GM12878 (cell line): ENCODE measurements around the gene LRRC75A. TPM values are rescaled to one million over a fixed set of nuclear protein-coding genes. Genes with fewer than 3 reads are reported as not detected.

Source experiments
- BCL3 ChIP-seq: IDR thresholded peaks from 2 replicates; pipeline ENCODE4 v1.6.1; 2011; ENCODE audit warnings: borderline replicate concordance, low read depth, mild to moderate bottlenecking, moderate library complexity, low read length; ENCODE audit not compliant: insufficient read depth, poor library complexity, severe bottlenecking
- EED ChIP-seq: sonication (generic); IDR thresholded peaks from 2 replicates; pipeline ENCODE4 v1.6.1; 2016; ENCODE audit warnings: antibody characterized with exemption, low read depth
- NFYB ChIP-seq: IDR thresholded peaks from 2 replicates; pipeline ENCODE4 v1.6.1; 2011; ENCODE audit warnings: low read depth, mild to moderate bottlenecking, low read length, improper control_type of control experiment, moderate library complexity; ENCODE audit not compliant: insufficient read depth
- NR2F1 ChIP-seq: fragments of 450-650 bp; conservative IDR thresholded peaks from 2 replicates; pipeline ENCODE4 v1.6.1; 2017; ENCODE audit warnings: mild to moderate bottlenecking
- SMC3 ChIP-seq: IDR thresholded peaks from 2 replicates; pipeline ENCODE4 v1.6.1; 2011; ENCODE audit warnings: low read length, improper control_type of control experiment, borderline replicate concordance
- TAF1 ChIP-seq: IDR thresholded peaks from 2 replicates; pipeline ENCODE4 v1.6.1; 2011; ENCODE audit warnings: mild to moderate bottlenecking, low read depth, low read length, borderline replicate concordance
- ZNF384 ChIP-seq: IDR thresholded peaks from 2 replicates; pipeline ENCODE4 v1.6.1; 2012; ENCODE audit warnings: low read depth, mild to moderate bottlenecking, low read length, improper control_type of control experiment, borderline replicate concordance
- polyA plus RNA-seq, 11 experiments: library from polyadenylated mRNA; depleted of rRNA in 4 of 11; unstranded in 6 of 11; stranded (reverse) in 5 of 11; fragments of >200 nt; fragmentation: Nextera tagmentation in 4 of 11; fragmentation: Illumina TruSeq in 1 of 11; extraction: Ambion mirVana in 4 of 11; extraction: Trizol in 1 of 11; gene quantifications; 1 replicate in 1 of 11; 2 replicates in 10 of 11; pipeline versions ENCODE4 v1.2.1 to v1.2.3, GENCODE V29; 2011 to 2016; ENCODE audit warnings: inconsistent platforms in 2 of 11, missing spikeins in 2 of 11, low read depth in 1 of 11
- total RNA-seq, 4 experiments: library from RNA; depleted of rRNA in 3 of 4; stranded (reverse); fragments of >200 nt in 3 of 4; fragmentation: Illumina TruSeq in 1 of 4; extraction: Trizol in 1 of 4; gene quantifications; 2 replicates each; pipeline versions ENCODE4 v1.2.1 to v1.2.3, GENCODE V29; 2013 to 2021
- TF ChIP-seq, protein P1 (sequence below): fragments of 150-350 bp; IDR thresholded peaks from 2 replicates; pipeline ENCODE4 v1.6.1; 2014; ENCODE audit warnings: mild to moderate bottlenecking, low read depth, low read length
- TF ChIP-seq, protein P2 (sequence below): fragments of 450-650 bp; IDR thresholded peaks from 2 replicates; pipeline ENCODE4 v1.6.1; 2014; ENCODE audit warnings: mild to moderate bottlenecking

Gene LRRC75A
- total and polyA plus RNA-seq, 10 of the 15 experiments (the other 5 are each of a cell fraction or from before 2014, with no cell fraction given), result 0.01 to 1.3 (median 0.09) TPM; not detected in 2

- TF ChIP-seq, protein P1, sequence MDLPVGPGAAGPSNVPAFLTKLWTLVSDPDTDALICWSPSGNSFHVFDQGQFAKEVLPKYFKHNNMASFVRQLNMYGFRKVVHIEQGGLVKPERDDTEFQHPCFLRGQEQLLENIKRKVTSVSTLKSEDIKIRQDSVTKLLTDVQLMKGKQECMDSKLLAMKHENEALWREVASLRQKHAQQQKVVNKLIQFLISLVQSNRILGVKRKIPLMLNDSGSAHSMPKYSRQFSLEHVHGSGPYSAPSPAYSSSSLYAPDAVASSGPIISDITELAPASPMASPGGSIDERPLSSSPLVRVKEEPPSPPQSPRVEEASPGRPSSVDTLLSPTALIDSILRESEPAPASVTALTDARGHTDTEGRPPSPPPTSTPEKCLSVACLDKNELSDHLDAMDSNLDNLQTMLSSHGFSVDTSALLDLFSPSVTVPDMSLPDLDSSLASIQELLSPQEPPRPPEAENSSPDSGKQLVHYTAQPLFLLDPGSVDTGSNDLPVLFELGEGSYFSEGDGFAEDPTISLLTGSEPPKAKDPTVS, result no peak
- no peak for TF ChIP-seq SMC3
- TF ChIP-seq BCL3, result peak; percentile 54
- no peak for TF ChIP-seq EED
- TF ChIP-seq, protein P2, sequence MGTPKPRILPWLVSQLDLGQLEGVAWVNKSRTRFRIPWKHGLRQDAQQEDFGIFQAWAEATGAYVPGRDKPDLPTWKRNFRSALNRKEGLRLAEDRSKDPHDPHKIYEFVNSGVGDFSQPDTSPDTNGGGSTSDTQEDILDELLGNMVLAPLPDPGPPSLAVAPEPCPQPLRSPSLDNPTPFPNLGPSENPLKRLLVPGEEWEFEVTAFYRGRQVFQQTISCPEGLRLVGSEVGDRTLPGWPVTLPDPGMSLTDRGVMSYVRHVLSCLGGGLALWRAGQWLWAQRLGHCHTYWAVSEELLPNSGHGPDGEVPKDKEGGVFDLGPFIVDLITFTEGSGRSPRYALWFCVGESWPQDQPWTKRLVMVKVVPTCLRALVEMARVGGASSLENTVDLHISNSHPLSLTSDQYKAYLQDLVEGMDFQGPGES, result no peak
- no peak for TF ChIP-seq TAF1
- TF ChIP-seq ZNF384, result no peak
- no peak for TF ChIP-seq NR2F1
- no peak for TF ChIP-seq NFYB
Measured at GRCh38 chr17:16444258-16444886, 47.6 kb downstream of the LRRC75A start (continued).
